HepG2 (cell line): ENCODE results near the gene POU3F1. TPM values are rescaled to one million over a fixed set of nuclear protein-coding genes. Genes with fewer than 3 reads are reported as not detected.
A peak's percentile ranks its signal among the peaks of the same experiment; 100 is the strongest.

ENCODE experiments used
- ARNT2 ChIP-seq: sonication (generic); formaldehyde crosslinking; IDR thresholded peaks from 2 replicates; pipeline ENCODE4 v1.8.0; 2022; ENCODE audit warnings: mild to moderate bottlenecking, low read depth, missing genetic modification reagents, moderate library complexity
- MXD1 ChIP-seq: sonication (generic); formaldehyde crosslinking; IDR thresholded peaks from 2 replicates; pipeline ENCODE4 v1.4.0; 2020; ENCODE audit warnings: mild to moderate bottlenecking, missing genetic modification reagents
- NR2F2 ChIP-seq: IDR thresholded peaks from 2 replicates; pipeline ENCODE4 v1.6.1; 2012; ENCODE audit warnings: low read depth, inconsistent platforms, borderline replicate concordance
- PREB ChIP-seq: sonication (generic); formaldehyde crosslinking; IDR thresholded peaks from 2 replicates; pipeline ENCODE4 v1.4.0; 2020; ENCODE audit warnings: missing genetic modification reagents
- PRPF4 ChIP-seq: fragments of 200-400 bp; formaldehyde crosslinking; IDR thresholded peaks from 2 replicates; pipeline ENCODE4 v1.6.1; 2016; ENCODE audit warnings: low read length, low read depth; ENCODE audit not compliant: poor library complexity, severe bottlenecking
- RFXAP ChIP-seq: sonication (generic); formaldehyde crosslinking; IDR thresholded peaks from 2 replicates; pipeline ENCODE4 v1.4.0; 2020; ENCODE audit warnings: missing genetic modification reagents, borderline replicate concordance
- SAP130 ChIP-seq: IDR thresholded peaks from 2 replicates; pipeline ENCODE4 v1.6.1; 2016; ENCODE audit warnings: low read depth
- SP5 ChIP-seq: IDR thresholded peaks from 2 replicates; pipeline ENCODE4 v1.6.1; 2016; ENCODE audit warnings: low read depth, borderline replicate concordance
- SRY ChIP-seq: sonication (generic); formaldehyde crosslinking; IDR thresholded peaks from 2 replicates; pipeline ENCODE4 v1.8.0; 2022; ENCODE audit warnings: mild to moderate bottlenecking, missing genetic modification reagents
- ZFY ChIP-seq: sonication (generic); formaldehyde crosslinking; IDR thresholded peaks from 2 replicates; pipeline ENCODE4 v1.4.0; 2020; ENCODE audit warnings: missing genetic modification reagents
- ZNF280D ChIP-seq: sonication (generic); formaldehyde crosslinking; IDR thresholded peaks from 2 replicates; pipeline ENCODE4 v1.5.1; 2020; ENCODE audit warnings: mild to moderate bottlenecking, missing genetic modification reagents
- ZNF605 ChIP-seq: sonication (generic); formaldehyde crosslinking; IDR thresholded peaks from 2 replicates; pipeline ENCODE4 v1.8.0; 2022; ENCODE audit warnings: mild to moderate bottlenecking, missing genetic modification reagents
- ZNF788 ChIP-seq: sonication (generic); formaldehyde crosslinking; IDR thresholded peaks from 2 replicates; pipeline ENCODE4 v1.5.0; 2020; ENCODE audit warnings: mild to moderate bottlenecking, missing genetic modification reagents, borderline replicate concordance
- polyA plus RNA-seq, 8 experiments: library from polyadenylated mRNA; depleted of rRNA in 3 of 8; stranded (reverse) in 7 of 8; unstranded in 1 of 8; fragments of >200 nt; fragmentation: Illumina TruSeq in 4 of 8; extraction: Trizol in 4 of 8; gene quantifications; 2 replicates each; pipeline versions ENCODE4 v1.2.1 to v1.2.3, GENCODE V29; 2011 to 2016; ENCODE audit warnings: low read depth in 4 of 8, missing spikeins in 1 of 8, mixed read lengths in 1 of 8; ENCODE audit not compliant: insufficient read depth in 1 of 8
- total RNA-seq, 5 experiments: library from RNA; depleted of rRNA; stranded (reverse); fragments of >200 nt; fragmentation: Illumina TruSeq; extraction: Trizol; gene quantifications; 2 replicates each; pipeline ENCODE4 v1.2.3, GENCODE V29; 2016; ENCODE audit warnings: low read depth in 1 of 5
- TF ChIP-seq, protein P1 (sequence below): sonication (generic); formaldehyde crosslinking; IDR thresholded peaks from 2 replicates; pipeline ENCODE4 v1.5.1; 2020; ENCODE audit warnings: mild to moderate bottlenecking, moderate library complexity, missing genetic modification reagents
- TF ChIP-seq, protein P2 (sequence below): sonication (generic); formaldehyde crosslinking; IDR thresholded peaks from 2 replicates; pipeline ENCODE4 v1.5.1; 2020; ENCODE audit warnings: mild to moderate bottlenecking, missing genetic modification reagents, moderate library complexity

POU3F1 gene
- total and polyA plus RNA-seq, 2 of the 13 experiments (the other 11 are each of a cell fraction or from before 2014, with no cell fraction given) = not detected

- TF ChIP-seq PREB (CRISPR knock-in tag) = no peak
- 0 out of 2 replicates have a peak, but pooled peaks have one; percentile 16 for TF ChIP-seq ARNT2 (CRISPR knock-in tag)
- peak; percentile 32; the same call in 1 of the 2 replicates for TF ChIP-seq MXD1 (CRISPR knock-in tag)
- peak; percentile 14; the same call in 1 of the 2 replicates for TF ChIP-seq ZFY (CRISPR knock-in tag)
- 0 out of 2 replicates have a peak, but pooled peaks have one; percentile 38 for TF ChIP-seq ZNF605 (CRISPR knock-in tag)
- TF ChIP-seq, protein P1, sequence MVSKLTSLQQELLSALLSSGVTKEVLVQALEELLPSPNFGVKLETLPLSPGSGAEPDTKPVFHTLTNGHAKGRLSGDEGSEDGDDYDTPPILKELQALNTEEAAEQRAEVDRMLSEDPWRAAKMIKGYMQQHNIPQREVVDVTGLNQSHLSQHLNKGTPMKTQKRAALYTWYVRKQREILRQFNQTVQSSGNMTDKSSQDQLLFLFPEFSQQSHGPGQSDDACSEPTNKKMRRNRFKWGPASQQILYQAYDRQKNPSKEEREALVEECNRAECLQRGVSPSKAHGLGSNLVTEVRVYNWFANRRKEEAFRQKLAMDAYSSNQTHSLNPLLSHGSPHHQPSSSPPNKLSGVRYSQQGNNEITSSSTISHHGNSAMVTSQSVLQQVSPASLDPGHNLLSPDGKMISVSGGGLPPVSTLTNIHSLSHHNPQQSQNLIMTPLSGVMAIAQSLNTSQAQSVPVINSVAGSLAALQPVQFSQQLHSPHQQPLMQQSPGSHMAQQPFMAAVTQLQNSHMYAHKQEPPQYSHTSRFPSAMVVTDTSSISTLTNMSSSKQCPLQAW (CRISPR knock-in tag) = 0 out of 2 replicates have a peak, but pooled peaks have one; percentile 21
- peak; percentile 18; the same call in 1 of the 2 replicates for TF ChIP-seq SAP130 (CRISPR knock-in tag)
- no peak for TF ChIP-seq RFXAP (CRISPR knock-in tag)
- TF ChIP-seq PRPF4 = no peak
- no peak for TF ChIP-seq NR2F2
- no peak for TF ChIP-seq ZNF280D (CRISPR knock-in tag)
- TF ChIP-seq, protein P2, sequence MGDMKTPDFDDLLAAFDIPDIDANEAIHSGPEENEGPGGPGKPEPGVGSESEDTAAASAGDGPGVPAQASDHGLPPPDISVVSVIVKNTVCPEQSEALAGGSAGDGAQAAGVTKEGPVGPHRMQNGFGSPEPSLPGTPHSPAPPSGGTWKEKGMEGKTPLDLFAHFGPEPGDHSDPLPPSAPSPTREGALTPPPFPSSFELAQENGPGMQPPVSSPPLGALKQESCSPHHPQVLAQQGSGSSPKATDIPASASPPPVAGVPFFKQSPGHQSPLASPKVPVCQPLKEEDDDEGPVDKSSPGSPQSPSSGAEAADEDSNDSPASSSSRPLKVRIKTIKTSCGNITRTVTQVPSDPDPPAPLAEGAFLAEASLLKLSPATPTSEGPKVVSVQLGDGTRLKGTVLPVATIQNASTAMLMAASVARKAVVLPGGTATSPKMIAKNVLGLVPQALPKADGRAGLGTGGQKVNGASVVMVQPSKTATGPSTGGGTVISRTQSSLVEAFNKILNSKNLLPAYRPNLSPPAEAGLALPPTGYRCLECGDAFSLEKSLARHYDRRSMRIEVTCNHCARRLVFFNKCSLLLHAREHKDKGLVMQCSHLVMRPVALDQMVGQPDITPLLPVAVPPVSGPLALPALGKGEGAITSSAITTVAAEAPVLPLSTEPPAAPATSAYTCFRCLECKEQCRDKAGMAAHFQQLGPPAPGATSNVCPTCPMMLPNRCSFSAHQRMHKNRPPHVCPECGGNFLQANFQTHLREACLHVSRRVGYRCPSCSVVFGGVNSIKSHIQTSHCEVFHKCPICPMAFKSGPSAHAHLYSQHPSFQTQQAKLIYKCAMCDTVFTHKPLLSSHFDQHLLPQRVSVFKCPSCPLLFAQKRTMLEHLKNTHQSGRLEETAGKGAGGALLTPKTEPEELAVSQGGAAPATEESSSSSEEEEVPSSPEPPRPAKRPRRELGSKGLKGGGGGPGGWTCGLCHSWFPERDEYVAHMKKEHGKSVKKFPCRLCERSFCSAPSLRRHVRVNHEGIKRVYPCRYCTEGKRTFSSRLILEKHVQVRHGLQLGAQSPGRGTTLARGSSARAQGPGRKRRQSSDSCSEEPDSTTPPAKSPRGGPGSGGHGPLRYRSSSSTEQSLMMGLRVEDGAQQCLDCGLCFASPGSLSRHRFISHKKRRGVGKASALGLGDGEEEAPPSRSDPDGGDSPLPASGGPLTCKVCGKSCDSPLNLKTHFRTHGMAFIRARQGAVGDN (CRISPR knock-in tag) = peak; percentile 49
- 0 out of 2 replicates have a peak, but pooled peaks have one; percentile 25 for TF ChIP-seq SRY
- TF ChIP-seq ZNF788 (CRISPR knock-in tag) = no peak
- no peak for TF ChIP-seq SP5 (CRISPR knock-in tag)
Observed at GRCh38 chr1:38004284-38005108, 42.1 kb downstream of the POU3F1 start (continued).
